HG03045 (cell line): ENCODE measurements around the gene ARHGAP23.
"Not testable (repeated sequence)": the region's sequence is repeated elsewhere in the genome, so short reads cannot be mapped to it uniquely, and the experiment has no call there.

Experiments used
- ATAC-seq: cut with Tn5 transposase; IDR thresholded peaks from one replicate; pipeline ENCODE4 v1.9.1; 2021; ENCODE audit warnings: mild to moderate bottlenecking, moderate library complexity; ENCODE audit not compliant: unreplicated experiment

The ARHGAP23 gene

DNA sequence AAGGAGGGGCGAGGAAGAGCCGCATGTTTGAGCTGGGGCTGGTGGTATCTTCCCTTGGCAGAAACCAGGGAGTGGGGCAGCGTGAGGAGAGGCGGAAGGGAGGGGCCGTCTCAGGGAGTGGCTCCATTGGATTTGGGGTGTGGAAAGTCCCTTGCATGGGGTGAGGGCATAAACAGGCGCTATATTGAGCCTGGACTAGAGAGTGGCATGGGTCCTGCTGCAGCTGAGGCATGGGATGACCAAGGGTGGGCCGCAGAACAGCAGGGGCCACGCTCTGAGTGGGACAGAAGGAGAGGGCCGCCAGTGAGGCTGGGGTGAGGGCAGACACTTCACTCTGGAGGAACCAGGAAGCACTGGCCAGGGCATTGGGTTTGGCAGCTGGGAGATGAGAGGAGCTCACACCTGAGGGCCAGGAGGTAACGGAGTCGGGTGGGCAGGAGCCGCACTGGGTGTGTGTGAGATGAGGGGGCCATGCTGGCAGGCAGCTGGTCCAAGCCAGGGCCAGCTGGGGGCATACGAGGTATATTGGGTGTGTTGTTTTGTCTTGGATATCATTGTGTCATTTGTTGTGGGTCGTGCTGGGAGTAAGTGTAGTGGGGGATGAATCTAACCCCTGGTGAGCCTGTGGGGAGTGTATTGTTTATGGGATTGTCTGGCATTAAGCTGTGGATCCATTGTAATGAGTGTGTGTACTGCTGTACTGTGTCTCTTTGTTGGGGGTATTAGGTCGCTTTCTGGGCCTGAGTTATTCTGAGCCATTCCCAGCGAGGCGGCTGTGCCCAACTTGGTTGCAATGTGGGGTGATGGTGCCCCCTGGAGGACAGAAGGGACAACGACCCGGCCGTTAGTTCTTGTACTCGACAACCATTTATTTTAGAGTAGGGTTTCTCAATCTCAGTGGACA lies 56.2 kb downstream of the ARHGAP23 start:
- ATAC-seq = peak; percentile 47

DNA sequence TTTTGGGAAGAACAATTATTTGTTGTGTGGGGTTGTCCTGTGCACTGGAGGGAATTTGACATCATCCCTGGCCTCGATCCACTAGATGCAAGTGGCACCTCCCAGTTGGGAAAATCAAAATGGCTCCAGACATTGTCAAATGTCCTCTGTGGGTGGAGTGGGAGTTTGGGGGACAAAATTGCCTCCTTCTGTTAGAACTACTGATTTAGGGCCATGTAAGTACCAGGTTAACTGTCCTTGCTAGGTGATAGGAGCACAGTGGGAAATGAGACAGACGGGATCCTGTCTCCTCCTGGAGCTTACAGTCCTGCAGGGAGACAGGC lies 56.8 kb downstream of the ARHGAP23 start:
- ATAC-seq = no peak

DNA sequence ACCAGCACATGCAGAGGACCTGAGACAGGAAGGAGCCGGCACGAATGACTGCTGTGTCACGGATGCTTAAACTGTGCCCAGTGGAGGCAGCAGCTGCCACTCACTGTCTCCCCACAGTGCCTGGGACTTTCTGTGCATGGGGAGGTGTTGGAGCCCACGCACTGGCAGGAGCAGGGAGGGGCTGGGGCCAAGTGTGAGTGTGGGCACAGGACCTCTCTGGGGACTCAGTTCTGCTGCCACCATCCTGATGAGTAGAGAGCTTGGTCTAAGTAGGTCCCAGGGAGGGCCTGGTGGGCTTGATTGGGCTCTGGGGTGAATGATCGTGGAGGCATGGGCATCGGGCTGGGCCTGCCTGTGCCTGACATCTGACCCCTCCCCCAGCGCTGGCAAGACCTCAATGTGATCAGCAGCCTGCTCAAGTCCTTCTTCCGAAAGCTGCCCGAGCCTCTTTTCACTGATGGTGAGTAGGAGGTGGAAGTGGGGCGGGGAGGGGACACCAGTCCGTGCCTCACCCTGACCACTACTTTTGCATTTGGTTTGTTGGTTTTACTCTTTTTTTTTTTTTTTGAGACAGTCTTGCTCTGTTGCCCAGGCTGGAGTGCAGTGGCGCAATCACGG lies 57.5 kb downstream of the ARHGAP23 start:
- peak; percentile 72 for ATAC-seq

DNA sequence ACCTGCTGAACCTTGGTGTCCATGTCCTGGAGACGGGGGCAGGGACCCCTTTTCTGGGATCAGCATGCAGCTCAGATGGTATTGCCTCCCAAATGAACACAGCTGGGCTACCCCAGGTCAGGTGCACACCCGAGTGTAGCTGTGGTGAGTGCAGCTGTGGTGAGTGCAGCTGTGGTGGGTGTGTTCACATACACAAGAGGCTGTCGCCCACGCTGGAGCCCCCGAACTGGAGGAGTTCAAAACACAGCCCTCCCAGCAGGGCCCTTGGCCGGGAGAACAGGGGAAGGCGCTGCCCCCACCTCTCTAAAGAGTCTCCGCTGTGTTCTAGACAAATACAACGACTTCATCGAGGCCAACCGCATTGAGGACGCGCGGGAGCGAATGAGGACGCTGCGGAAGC lies 61.5 kb downstream of the ARHGAP23 start:
- ATAC-seq = not testable (repeated sequence)

DNA sequence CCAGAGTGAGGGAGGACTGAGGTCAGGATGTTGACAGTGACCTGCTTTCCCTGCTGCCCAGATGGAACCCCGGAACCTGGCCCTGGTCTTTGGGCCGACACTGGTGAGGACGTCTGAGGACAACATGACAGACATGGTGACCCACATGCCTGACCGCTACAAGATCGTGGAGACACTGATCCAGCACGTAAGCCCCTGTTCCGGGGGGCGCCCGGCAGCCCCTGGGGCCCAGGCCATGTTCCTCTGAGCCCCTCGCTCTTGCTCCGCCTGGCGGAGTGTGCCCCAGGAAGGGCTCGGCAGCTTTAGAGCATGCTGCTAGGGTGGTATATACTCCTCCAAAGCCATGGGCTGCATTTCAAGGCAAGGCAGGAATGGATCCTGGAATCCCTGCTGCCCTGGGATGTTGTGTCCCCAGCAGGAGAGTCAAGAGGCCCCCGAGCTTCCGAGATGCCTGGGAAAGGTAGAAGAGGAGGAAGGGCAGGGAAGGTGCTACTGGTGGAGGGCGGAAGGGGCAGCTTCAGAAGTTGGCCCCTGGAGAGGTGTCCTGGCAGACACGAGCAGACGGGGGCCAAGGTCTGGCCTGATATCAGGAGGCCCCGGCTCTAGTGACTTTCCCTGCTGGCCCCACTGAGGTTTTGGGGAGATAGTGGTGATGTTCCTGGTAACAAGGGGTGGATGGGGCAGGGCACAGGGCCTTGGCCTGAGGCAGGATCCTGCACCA lies 63.2 kb downstream of the ARHGAP23 start:
- not testable (repeated sequence) for ATAC-seq

DNA sequence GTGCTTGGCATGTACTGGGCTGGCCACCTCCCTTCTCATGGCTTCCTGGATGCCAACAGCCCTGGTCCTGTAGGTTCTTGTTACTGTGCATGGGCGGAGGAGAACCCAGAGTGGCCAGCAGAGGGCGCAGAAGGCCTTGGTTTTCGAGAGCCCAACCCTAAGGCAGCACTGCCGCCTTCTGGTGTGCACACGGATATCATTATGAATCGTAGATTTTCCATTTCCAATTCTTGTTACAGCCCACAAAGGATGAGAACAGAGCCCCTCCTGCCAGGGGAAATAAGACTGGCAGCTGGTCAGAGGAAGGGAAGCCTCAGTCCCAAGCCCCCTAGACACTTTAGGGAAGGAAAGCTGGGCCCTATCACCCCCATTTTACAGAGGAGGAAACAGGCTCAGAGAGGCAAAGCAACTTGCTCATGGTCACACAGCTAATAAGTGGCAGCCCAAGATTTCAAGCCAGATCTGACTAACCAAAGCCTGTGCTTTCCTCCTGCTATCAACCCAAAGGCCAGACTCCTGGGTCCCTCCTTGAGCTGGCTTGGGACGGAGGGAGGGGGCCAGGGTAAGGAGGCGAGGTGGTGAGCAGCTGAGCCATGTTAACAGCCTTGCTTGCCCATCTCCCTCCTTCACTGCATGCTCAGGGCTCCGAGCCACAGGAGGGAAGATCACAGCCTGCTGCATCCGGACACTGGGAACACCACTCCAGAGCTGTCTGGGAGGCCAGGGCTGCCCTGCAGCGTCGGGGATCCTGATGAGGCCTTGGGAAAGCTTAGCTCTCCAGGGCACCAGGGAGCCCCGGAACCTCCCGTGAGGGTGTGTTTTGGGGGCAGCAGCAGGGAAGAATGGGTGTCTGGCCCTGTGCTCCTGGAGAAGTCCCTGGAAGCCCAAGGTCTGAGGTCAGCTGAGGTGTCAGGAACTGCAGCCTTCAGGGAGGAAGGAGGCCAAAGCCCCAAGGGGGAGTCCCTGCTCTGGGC lies 64.1 kb downstream of the ARHGAP23 start:
- not testable (repeated sequence) for ATAC-seq

DNA sequence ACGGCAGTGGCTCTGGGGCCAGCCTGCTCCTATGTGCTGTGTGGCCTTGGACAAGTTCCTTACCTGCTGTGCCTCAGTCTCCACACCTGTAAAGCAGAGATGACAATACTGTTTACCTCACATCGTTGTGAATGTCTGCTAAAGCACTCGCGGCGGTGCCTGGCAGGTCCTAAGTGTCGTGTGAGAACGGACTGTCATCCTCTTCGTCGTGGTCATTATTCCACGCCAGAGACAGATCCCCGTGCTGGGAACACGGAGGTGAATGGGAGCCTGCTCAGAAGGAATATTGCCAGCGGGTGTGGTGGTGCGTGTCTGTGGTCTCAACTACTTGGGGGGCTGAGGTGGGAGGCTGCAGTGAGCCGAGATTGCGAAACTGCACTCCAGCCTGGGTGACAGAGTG lies 65.9 kb downstream of the ARHGAP23 start:
- ATAC-seq = not testable (repeated sequence)

DNA sequence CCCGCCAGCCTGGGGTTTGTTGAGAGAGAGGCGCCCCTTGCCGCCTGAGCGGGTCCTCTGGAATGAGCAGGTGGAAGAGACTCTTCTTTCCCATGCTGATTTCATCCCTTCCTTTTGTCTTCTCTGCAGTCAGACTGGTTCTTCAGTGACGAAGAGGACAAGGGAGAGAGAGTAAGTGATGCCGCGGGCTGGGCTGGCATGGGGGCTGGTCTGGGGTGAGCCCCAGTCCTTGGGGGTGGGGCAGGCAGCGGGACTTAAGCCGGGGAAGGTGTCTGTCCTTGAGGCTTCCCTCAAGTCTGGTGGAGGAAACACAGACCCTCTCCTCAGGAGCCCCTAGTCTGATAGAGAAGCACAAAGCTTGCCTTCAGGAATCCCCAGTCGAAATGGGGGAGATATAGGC lies 69.4 kb downstream of the ARHGAP23 start:
- not testable (repeated sequence) for ATAC-seq

DNA sequence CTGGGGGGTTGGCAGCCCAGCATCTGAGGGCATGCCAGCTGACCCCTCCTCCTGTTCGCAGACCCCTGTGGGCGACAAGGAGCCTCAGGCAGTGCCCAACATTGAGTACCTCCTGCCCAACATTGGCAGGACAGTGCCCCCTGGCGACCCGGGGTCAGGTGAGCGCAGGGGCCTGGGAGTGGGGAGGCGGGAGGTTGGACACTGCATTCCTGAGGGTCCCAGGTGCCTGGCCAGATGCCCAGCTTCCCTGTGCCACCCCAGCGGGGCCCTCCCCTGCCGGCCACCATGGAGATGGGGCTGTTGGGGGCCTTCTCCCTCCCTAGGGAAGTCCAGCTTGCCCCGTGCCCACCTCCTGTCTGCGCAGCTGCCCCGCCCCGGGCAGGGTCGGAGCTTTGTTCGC lies 70.1 kb downstream of the ARHGAP23 start:
- no peak for ATAC-seq

DNA sequence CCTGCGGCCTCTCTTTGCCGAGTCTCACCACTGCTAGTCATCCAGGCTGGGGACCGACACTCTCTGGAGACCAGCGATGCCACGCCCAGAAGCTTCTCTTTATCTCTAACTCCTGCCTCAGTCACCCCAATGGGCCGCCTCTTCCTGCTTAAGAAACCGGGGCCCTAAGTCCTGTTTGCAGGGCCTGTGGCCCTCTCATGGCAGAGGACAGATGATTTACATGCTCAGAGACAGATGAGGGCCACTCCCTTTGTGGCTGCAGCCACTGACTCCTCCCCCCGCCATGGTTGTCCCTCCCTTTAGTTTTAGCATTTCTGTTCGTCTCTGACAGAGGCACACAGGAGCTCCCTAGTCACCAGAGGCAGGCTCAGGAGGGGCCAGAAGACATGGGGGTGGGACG lies 71.0 kb downstream of the ARHGAP23 start:
- not testable (repeated sequence) for ATAC-seq

DNA sequence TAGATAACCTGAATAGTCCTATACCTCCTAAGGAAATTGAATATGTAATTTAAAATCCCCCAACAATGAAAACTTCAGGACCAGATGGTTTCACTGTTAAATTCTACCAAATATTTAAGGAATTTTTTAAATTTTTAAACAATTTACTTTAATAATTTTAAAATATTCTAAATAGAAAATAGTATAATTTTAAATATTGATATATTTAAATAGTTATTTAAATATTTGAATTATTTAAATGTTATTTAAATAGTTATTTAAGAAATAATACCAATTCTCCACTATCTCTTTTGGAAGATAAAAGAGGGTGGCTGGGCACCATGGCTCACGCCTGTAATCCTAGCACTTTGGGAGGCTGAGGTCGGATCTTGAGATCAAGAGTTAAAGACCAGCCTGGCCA lies 73.5 kb downstream of the ARHGAP23 start:
- not testable (repeated sequence) for ATAC-seq

DNA sequence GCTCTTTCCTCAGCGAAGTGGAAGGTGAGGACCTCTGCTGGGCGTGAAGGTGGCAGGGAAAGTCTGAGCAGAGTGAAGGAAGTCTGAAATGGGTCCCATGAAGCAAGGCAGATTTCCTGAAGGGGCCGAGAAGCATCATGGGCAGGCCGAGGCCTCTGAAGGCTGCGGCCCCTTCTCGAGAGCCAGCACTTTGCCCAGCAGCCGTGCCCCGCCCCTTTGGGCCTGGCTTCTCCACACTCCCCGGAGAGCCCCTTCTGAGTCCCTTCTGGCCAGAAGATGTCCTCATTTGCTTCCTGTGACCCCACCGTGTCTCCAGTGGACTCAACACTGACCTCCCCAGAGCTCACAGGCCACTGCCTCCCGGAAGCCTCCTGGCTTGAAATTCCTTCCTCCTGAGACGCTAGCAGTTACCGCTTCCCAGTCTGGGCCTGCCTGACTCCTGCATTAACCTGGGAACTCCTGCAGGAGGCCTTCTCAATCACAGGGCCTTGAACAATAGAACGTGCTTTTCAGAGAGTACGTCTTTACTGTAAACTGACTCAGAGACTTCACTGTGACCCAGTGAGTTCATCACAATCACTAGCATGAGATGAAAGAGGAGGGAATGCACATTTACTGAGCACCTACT lies 75.1 kb downstream of the ARHGAP23 start:
- not testable (repeated sequence) for ATAC-seq

DNA sequence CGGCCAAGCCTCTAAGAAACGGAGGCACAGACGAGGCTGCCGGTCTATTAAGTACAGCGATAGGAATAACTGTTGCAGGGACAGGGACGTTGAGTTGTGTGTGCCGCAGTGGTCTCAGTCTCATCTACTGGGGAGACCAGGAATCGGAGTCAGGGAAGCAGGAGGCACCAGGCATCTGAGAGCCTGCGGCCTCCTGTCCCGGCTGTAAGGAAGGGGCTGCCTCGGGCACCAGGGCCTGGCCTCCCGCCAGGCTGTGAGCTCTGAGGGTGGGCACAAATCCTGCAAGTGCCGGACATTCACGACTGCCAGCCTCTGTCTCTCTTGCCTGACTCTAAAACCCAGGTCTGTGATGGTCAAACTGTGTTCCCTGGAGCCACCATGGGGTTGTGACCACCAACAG lies 76.0 kb downstream of the ARHGAP23 start:
- no peak for ATAC-seq

DNA sequence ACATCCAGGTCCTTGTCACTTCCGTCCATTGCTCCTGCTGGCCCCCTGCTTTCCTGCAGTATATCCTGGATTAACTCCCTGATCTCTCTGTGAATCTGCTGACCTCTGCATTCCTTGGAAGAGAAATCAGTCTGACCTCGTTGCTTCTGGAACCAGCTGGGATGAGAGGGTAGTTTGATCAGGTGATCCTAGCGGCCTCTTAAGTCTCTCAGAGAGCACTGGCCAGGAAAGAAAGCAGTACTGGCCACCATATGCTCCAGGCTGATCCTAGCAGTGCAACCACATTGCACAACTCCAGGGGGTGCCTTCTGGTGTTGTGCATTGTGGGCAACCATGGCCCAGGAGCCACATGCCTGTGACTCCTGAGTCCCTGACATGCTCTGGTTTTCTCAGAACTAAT lies 79.2 kb downstream of the ARHGAP23 start:
- no peak for ATAC-seq

DNA sequence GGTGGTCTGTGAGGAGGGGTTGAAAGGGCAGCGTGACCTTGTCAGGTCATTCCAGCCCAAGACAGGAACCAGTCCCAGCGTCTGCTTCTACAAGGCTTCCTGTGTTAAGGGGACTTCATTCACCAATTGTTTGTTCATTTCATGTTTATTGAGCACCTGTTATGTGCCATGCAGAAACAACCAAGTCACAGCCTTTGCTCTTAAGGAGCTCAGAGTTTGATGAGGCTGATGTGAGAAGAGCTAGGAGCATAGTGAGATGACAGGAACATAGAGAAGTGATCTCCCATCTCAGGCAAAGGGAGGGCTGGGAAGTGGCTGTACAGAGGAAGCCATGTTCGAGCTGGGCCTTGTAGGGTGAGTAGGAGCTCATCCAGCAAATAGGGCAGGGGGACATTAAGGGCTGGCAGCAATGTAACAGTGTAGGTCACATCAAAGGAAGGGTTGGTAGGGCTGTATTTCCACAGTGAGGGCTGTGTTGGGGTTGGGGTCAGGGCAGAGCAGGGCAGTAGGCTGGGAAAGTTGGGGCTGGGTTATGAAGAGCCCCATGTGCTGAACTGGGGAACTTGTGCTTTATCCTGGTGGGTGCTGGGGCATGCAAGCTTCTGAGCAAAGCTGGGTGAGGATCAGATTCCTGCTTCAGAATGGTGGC lies 79.8 kb downstream of the ARHGAP23 start:
- ATAC-seq = no peak

DNA sequence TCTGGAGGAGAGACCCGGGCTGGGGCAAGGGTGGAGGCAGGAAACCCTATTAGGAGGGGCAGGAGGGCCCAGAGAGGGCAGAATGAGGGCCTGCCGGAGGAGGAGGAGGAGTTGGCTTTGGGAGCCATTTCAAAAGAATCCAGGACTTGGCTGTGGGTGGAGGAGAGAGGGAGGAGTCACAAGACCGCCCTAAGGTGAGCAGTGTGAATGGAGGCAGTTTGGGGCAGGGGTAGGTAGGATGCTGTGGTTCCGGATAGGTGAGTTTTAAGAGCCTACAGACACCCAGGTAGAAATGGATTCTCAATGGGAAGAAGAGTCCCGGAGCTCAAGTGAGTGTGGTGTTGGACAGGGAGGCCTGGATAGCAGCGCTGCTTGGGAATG lies 80.3 kb downstream of the ARHGAP23 start:
- ATAC-seq = no peak

DNA sequence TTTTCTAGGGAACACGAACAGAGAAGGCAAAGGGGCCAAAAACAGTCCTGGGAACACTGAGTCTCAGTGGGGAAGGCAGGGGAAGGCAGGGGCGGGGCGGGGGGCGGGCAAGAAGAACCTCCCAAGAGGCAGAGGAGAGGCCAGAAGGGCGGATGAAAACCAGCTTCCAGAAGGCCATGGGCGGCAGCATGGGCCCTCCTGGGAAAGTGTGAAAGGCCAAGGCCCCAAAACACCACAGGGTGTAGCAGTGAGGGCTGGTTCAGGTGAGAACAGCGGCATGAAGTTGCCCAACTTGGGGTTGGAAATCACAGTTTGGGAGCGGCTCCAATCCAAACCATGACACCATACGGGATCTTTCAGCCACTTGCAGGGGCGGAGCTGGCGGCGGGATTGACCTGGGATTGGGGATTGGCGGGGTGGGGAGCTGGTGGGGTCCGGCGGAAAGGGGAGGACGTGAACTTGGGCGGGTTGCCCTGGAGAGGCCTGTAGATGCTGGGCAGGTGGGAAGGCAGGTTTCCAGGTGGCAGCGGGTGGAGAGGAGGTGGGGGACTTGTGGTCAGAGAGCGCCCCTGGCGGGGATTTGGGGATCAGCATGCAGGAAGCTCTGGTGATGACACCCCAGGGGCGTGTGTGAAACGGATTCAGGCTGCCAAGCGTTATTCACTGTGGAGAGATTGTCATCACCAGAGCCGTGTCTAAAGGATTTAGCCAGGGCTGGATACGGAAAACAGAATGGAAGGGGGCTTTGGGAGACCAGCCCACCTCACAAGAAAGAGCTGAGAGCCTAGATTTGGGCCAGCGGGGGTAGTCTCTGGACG lies 80.9 kb downstream of the ARHGAP23 start:
- no peak for ATAC-seq

DNA sequence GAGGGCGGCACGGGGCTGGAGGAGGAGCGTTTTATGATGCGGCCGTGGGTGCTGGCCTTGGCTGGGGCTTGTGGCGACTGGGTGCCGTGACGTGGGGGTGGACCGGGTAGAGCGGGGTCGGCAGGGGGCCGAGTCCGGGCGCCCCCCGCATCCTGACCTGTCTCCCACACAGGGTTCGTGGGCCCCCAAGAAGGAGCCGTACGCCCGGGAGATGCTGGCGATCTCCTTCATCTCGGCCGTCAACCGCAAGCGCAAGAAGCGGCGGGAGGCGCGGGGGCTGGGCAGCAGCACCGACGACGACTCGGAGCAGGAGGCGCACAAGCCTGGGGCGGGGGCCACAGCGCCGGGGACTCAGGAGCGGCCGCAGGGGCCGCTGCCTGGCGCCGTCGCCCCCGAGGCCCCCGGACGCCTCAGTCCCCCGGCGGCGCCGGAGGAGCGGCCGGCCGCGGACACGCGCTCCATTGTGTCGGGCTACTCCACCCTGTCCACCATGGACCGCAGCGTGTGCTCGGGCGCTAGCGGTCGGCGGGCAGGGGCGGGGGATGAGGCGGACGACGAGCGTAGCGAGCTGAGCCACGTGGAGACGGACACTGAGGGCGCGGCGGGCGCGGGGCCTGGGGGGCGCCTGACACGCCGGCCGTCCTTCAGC lies 81.6 kb downstream of the ARHGAP23 start:
- ATAC-seq = no peak
